HS-27A (cell line): ENCODE data around the gene TBC1D8.

Source experiments
- DNase-seq: peaks from one replicate; pipeline ENCODE4 v3.0.0-alpha.2; 2012; ENCODE audit warnings: low read depth, missing footprints

TBC1D8 gene

GRCh38 chr2:101111917-101112771 is 39.0 kb downstream of the TBC1D8 start:
- no peak for DNase-seq

- DNase-seq, result no peak
Measured at GRCh38 chr2:101111262-101111838, 39.8 kb downstream of the TBC1D8 start.

GRCh38 chr2:101109451-101110118 is 41.6 kb downstream of the TBC1D8 start:
- no peak for DNase-seq

GRCh38 chr2:101108357-101108756 is 42.8 kb downstream of the TBC1D8 start:
- no peak for DNase-seq

- no peak for DNase-seq
Measured at GRCh38 chr2:101107241-101107640, 43.9 kb downstream of the TBC1D8 start.

- DNase-seq, result no peak
Measured at GRCh38 chr2:101106453-101107181, 44.6 kb downstream of the TBC1D8 start.

- no peak for DNase-seq
Measured at GRCh38 chr2:101105654-101106053, 45.5 kb downstream of the TBC1D8 start.

- no peak for DNase-seq
Measured at GRCh38 chr2:101097638-101098037, 53.5 kb downstream of the TBC1D8 start.

- DNase-seq, result no peak
Measured at GRCh38 chr2:101096619-101097142, 54.5 kb downstream of the TBC1D8 start.

- no peak for DNase-seq
Measured at GRCh38 chr2:101094351-101094750, 56.8 kb downstream of the TBC1D8 start.

- no peak for DNase-seq
Measured at GRCh38 chr2:101089942-101090799, 61.0 kb downstream of the TBC1D8 start.

GRCh38 chr2:101089419-101089818 is 61.8 kb downstream of the TBC1D8 start:
- no peak for DNase-seq

GRCh38 chr2:101087638-101088037 is 63.5 kb downstream of the TBC1D8 start:
- DNase-seq, result no peak

GRCh38 chr2:101083613-101084012 is 67.6 kb downstream of the TBC1D8 start:
- DNase-seq, result no peak

- DNase-seq, result no peak
Measured at GRCh38 chr2:101082998-101083397, 68.2 kb downstream of the TBC1D8 start.

- no peak for DNase-seq
Measured at GRCh38 chr2:101081375-101081907, 69.7 kb downstream of the TBC1D8 start.

GRCh38 chr2:101080211-101081068 is 70.7 kb downstream of the TBC1D8 start:
- DNase-seq, result no peak

- no peak for DNase-seq
Measured at GRCh38 chr2:101076581-101076980, 74.6 kb downstream of the TBC1D8 start.

- DNase-seq, result no peak
Measured at GRCh38 chr2:101064868-101065549, 86.2 kb downstream of the TBC1D8 start.
